Tibial nerve (tissue), 3 donors: ENCODE data around the gene RASEF.

Experiments
- CTCF ChIP-seq, 5 experiments: fragments of 200-600 bp in 3 of 5; fragments of 450-650 bp in 2 of 5; sonication (generic) in 3 of 5; IDR thresholded peaks; one replicate each; pipeline ENCODE4 v1.5.1; 2016 to 2019; ENCODE audit warnings: antibody characterized with exemption in 5 of 5, mild to moderate bottlenecking in 3 of 5, moderate library complexity in 2 of 5
- POLR2A ChIP-seq, 2 donors: fragments of 450-650 bp; IDR thresholded peaks; one replicate each; pipeline ENCODE4 v1.6.1; 2017; ENCODE audit warnings: antibody characterized with exemption in 2 of 2, mild to moderate bottlenecking in 2 of 2, moderate library complexity in 2 of 2

- TF ChIP-seq CTCF (IDR thresholded peaks at IDR 0.05) (no peak), POLR2A (IDR thresholded peaks at IDR 0.05) (no peak)
Measured at GRCh38 chr9:83061036-83061435, 1.9 kb downstream of the RASEF start.
